Dermis blood vessel endothelial cell (primary cell): ENCODE results near the gene ZNF639. TPM values are rescaled to one million over a fixed set of nuclear protein-coding genes. Genes with fewer than 3 reads are reported as not detected.
"Not testable (repeated sequence)": the region's sequence is repeated elsewhere in the genome, so short reads cannot be mapped to it uniquely, and the experiment has no call there.

Experiments used
- DNase-seq: peaks from one replicate; pipeline ENCODE4 v3.0.0; 2010
- total RNA-seq: library from RNA; depleted of rRNA; stranded (reverse); fragments of >200 nt; gene quantifications from 2 replicates; pipeline ENCODE4 v1.2.3, GENCODE V29; 2014

Gene ZNF639, protein sequence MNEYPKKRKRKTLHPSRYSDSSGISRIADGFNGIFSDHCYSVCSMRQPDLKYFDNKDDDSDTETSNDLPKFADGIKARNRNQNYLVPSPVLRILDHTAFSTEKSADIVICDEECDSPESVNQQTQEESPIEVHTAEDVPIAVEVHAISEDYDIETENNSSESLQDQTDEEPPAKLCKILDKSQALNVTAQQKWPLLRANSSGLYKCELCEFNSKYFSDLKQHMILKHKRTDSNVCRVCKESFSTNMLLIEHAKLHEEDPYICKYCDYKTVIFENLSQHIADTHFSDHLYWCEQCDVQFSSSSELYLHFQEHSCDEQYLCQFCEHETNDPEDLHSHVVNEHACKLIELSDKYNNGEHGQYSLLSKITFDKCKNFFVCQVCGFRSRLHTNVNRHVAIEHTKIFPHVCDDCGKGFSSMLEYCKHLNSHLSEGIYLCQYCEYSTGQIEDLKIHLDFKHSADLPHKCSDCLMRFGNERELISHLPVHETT
- total RNA-seq = 57.4 and 61.9 TPM in 2 replicates

DNA sequence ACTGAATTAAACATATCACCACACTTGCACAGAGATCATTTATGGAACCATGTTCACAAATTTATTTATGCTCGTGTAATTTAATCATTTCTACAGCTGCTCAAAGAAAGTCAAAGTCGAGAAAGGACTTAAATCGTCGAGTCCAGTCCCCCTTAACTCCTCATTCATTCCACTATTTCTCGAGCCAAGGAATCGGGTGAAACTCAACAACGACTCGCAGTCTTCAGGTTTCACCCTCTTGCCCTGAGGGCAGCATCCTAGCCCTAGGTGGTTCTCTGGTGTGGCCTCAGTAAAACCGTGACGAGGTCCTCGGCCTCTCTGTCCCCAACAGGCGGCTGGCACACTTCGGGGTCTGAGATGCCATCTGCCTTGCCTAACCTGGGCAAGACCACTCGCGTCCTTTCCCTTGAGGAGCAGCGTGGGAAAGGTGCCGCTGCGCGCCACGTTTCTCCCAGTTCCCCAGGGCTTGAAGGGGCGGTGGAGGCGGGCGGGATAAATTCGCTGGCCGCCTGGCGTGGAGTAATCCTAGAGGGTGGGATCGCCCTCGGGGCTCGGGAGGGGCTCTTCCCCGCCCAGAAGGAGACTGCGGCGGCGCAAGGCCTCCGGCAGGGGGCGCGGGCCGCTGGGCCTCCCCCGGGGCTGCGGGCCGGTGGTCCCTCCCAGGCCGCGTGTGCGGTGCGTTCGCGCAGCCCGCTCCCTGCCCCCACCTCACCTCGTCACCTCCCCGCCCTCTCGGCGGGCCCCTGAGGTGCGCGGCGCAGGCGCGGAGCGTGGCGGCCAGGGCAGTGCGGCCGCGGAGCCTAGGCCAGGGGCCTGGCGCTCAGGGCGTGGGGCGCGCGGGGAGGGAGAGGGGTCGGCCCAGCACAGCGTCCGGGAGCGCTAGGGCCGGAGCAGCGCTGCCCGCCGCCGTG is at the start of gene ZNF639:
Gene ZNF639, plus strand, starts transcription at position 746 of the 911 bp plus-strand sequence. CDS start 5,263 bp downstream, outside the sequence.
- peak; percentile 92 for DNase-seq

DNA sequence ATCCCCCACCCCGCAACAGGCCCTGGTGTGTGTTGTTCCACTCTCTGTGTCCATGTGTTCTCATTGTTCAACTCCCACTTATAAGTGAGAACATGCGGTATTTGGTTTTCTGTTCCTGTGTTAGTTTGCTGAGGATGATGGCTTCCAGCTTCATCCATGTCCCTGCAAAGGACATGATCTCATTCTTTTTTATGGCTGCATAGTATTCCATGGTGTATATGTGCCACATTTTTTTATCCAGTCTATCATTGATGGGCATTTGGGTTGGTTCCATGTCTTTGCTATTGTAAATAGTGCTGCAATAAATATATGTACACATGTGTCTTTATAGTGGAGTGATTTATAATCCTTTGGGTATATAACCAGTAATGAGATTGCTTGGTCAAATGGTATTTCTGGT is 48.4 kb upstream of the ZNF639 start:
- not testable (repeated sequence) for DNase-seq

DNA sequence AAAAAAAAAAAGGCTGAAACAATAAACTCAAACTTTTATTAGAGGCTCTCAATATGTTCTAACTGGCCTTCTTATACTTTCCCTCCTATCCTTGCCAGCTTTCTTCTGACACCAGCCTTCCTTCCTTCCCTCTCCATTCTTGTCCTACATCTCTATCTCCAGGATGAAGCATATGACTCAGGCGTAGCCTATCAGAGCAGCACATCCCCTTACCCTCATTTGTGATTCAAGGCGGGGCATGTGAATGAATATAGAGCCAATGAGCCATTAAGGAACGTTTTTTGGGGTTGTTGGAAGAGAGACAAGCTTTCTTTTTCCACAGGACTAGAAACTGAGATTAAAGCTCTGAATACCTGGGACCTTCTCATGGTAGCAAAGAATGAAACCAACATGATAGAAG is 46.8 kb upstream of the ZNF639 start:
- no peak for DNase-seq

- no peak for DNase-seq
These were observed 46.1 kb upstream of the ZNF639 start for GRCh38 chr3:179276743-179277142.

DNA sequence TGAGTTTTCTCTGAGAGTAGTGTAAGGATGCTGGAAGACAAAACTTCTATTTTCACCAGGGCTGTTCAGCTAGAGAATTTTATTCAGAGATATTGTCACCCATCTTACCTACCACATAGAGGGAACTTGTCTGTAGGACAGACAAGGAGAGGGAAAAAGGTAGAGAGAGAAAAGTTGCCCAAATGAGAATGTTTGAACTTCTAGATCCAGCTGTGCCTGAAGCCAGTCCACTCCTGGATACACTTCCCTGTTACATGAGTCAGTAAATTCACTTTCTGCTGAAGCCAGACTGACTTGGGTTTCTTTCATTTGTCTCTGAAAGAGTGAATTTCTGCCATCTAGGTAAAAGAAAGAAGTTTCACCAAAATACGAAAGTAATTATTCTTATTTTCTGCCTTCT is 44.7 kb upstream of the ZNF639 start:
- DNase-seq = no peak

GRCh38 chr3:179278932-179279693 is 43.7 kb upstream of the ZNF639 start:
- DNase-seq = no peak

DNA sequence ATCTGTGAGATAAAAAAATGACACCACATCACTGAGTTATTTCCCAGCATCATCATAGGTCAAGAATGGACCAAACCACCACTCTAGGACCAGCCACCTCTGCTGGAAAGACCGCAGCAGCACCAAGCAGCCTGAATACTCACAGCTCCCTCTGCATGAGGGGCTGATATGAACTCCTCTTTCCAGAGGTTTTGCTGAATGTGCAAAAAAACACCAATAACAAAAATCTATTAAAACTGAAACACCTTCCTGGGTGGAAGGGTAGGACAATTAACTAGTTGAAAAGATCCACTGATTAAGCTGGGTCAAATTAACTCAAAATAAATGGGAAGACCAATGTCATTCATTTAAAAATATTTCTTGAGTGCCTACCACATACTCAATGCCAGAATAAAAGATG is 43.0 kb upstream of the ZNF639 start:
- DNase-seq = no peak

DNA sequence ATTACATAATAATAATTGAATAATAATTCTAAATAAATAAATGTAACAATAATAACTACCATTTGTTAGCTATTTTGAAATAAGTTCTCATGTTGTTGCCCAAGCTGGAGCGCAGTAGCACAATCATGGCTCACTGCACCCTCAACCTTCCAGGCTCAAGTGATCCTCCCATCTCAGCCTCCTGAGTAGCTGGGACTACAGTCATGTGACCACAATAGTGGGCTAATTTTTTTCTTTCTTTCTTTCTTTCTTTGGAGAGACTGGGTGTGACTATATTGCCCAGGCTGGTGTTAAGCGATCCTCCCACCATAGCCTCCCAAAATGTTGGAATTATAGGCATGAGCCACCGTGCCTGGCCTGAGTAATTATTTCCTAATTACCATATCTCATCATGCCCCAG is 41.0 kb upstream of the ZNF639 start:
- no peak for DNase-seq

DNA sequence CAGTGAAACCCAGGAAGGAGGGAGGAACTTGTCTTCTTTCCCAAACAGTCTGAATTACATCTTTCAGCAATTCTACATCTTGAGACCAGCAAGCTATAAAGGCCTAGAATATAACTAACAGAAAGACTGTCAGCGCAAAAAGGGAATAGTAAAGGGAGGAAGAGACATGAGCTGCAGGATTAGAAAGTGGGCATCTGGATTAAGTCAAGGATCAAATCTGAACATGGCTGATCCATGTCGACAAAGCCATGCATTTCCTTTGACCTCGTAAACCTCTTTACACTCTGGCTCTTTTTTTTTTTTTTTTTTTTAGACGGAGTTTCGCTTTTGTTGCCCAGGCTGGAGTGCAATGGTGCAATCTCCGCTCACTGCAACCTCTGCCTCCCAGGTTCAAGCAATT is 36.5 kb upstream of the ZNF639 start:
- no peak for DNase-seq

GRCh38 chr3:179288845-179289244 is 34.0 kb upstream of the ZNF639 start:
- no peak for DNase-seq

GRCh38 chr3:179289295-179289694 is 33.5 kb upstream of the ZNF639 start:
- no peak for DNase-seq

DNA sequence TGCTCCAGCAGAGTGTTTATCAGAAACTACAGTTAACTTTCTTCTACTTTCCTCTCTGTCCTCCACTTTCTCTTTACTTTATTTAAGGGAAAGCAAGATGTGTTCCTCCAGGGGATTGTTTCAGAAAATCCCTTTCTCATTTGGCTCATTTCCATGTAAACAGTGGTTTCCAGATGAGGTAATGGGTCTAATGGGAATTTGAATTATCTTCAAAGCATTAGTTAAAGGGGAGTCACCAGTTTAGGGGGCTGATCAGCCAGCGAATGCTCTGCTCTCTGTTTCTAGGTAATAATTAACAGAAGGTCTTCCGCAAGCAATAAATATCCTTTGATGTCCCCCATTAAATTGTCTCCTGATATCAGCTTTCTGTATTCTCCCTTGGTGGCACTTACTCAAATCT is 30.4 kb upstream of the ZNF639 start:
- DNase-seq = no peak

DNA sequence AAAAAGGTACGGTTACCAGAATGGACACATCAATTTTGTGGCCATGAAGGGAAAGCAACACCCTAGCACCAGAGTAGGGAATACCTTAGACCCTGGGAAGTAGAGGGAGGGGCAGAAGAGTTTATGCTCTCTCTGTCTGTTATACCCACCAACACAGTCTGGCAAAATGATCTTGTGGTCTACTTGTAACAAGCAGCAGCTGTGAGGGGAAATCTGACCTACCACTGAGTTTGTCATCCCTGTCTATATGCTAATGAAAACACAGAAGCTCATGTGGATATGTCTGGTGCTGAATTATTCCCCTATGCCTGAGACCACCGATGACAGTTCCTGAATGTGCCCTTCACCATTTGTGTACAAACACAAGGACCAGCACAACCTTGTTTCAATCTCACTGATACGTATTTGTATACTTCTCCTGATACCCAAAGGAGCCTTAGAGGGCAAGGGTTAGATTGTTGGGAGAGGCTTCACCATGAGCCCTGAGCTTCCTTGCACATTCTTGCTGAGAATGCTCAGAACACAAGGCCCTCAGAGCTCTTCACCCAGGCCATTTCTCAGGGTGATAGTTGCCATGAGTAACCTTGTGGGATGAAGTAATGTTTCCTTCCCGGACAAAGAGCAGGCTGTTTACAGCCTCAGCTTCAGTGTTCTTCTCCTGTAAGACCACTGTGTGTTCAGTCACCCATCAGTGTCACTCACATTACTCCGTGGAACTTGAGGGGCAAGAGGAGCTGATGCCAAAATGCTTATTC is 24.7 kb upstream of the ZNF639 start:
- DNase-seq = peak; percentile 30

- no peak for DNase-seq
These were observed 23.5 kb upstream of the ZNF639 start for GRCh38 chr3:179299316-179299715.

GRCh38 chr3:179299999-179300613 is 22.7 kb upstream of the ZNF639 start:
- DNase-seq = no peak

- no peak for DNase-seq
These were observed 21.2 kb upstream of the ZNF639 start for GRCh38 chr3:179301645-179302044.

DNA sequence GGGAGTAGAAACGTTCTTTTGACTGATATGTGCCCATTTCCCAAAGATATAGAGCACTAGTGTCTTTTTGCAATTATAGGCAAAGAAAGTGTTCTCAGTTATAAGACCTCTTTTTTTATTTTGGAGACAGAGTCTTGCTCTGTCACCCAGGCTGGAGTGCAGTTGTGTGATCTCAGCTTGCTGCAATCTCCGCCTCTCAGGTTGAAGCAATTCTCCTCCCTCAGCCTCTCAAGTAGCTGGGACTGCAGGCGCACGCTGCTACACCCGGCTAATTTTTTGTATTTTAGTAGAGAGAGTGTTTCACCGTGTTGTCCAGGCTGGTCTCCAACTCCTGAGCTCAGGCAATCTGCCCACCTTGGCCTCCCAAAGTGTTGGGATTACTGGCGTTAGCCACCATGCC is 20.7 kb upstream of the ZNF639 start:
- no peak for DNase-seq

DNA sequence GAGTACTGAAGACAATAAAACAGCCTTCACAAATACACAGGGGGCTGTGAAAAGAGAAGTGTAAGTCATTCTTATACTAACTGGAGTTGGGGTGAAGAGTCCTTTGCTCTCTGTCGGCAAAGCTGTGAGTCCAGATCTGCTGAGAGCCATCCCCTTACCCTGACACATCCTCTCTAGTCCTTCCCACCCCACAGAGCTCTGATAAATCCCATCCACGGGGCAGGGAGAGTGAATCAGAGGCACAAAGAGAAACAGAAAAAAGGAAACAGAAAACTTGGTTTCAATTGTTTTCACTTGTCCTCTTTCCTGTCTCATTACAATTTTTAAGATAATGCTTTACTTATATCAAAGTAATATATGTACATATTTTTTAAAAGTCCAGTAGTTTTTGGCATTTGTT is 18.2 kb upstream of the ZNF639 start:
- no peak for DNase-seq

DNA sequence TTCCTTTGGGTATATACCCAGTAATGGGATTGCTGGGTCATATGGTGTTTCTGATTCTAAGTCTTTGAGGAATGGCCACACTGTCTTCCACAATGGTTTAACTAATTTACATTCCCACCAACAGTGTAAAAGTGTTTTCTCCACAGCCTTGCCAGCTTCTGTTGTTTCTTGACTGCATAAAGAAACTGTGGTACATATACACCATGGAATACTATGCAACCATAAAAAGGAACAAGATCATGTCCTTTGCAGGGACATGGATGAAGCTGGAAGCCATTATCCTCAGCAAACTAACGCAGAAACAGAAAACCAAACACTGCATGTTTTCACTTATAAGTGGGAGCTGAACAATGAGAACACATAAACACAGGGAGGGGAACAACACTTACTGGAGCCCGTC is 15.5 kb upstream of the ZNF639 start:
- not testable (repeated sequence) for DNase-seq

- DNase-seq = no peak
These were observed 14.8 kb upstream of the ZNF639 start for GRCh38 chr3:179308001-179308400.
